ENCODE results near the gene RRBP1. TPM values are rescaled to one million over a fixed set of nuclear protein-coding genes. Genes with fewer than 3 reads are reported as not detected.

Gene RRBP1
- total RNA-seq, 1 experiment from 2014 or later: 75.9 TPM

GRCh38 chr20:17728074-17728473, 46.0 kb upstream of the RRBP1 start:
- Histone ChIP-seq H3K27ac (ENCODE audit: low read depth, low read length, poor library complexity, severe bottlenecking) (no peak overlapping the region), H3K4me3 (ENCODE audit: low read depth, low read length, poor library complexity, severe bottlenecking) (no peak overlapping the region), H3K9me3 (ENCODE audit: low read depth, low read length, poor library complexity, severe bottlenecking) (no peaks in the 10 kb centered on the region), H3K27me3 (replicated peaks; ENCODE audit: insufficient read depth, low read depth, low read length, poor library complexity) (no peaks in the 10 kb centered on the region), H3K4me1 (ENCODE audit: insufficient read depth, low read length, poor library complexity, severe bottlenecking) (no peaks in the 10 kb centered on the region), H3K36me3 (ENCODE audit: insufficient read depth, low read length, poor library complexity, severe bottlenecking) (no peaks in the 10 kb centered on the region)
- ChIA-PET POLR2A (ENCODE audit: low non-redundant PET) (no interaction called here), CTCF (no interaction called here)
- TF ChIP-seq, protein P1, sequence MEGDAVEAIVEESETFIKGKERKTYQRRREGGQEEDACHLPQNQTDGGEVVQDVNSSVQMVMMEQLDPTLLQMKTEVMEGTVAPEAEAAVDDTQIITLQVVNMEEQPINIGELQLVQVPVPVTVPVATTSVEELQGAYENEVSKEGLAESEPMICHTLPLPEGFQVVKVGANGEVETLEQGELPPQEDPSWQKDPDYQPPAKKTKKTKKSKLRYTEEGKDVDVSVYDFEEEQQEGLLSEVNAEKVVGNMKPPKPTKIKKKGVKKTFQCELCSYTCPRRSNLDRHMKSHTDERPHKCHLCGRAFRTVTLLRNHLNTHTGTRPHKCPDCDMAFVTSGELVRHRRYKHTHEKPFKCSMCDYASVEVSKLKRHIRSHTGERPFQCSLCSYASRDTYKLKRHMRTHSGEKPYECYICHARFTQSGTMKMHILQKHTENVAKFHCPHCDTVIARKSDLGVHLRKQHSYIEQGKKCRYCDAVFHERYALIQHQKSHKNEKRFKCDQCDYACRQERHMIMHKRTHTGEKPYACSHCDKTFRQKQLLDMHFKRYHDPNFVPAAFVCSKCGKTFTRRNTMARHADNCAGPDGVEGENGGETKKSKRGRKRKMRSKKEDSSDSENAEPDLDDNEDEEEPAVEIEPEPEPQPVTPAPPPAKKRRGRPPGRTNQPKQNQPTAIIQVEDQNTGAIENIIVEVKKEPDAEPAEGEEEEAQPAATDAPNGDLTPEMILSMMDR (conservative IDR thresholded peaks at IDR 0.05; ENCODE audit: low read depth, low read length): no peak
- TF ChIP-seq EZH2 (IDR thresholded peaks at IDR 0.05; ENCODE audit: borderline replicate concordance, low read depth, low read length, poor library complexity, severe bottlenecking): no peak
- no peak for DNase-seq (ENCODE audit: low spot score)
- intact Hi-C loops (cut with micrococcal nuclease; ENCODE audit: unreplicated experiment): no loop called here
- no TSS peak for BruUV-seq (replicated peaks)

GRCh38 chr20:17727351-17727750, 45.3 kb upstream of the RRBP1 start:
- CTCF ChIA-PET: no interaction called here
- BruUV-seq (replicated peaks): no TSS peak

GRCh38 chr20:17726902-17727301, 44.9 kb upstream of the RRBP1 start:
- ChIA-PET POLR2A (ENCODE audit: low non-redundant PET) (no interaction called here), CTCF (no interaction called here)
- H3K27ac ChIP-seq (ENCODE audit: low read depth, low read length, poor library complexity, severe bottlenecking): no peak overlapping the region
- no peaks in the 10 kb centered on the region for H3K36me3 ChIP-seq (ENCODE audit: insufficient read depth, low read length, poor library complexity, severe bottlenecking)
- no peak for TF ChIP-seq EZH2 (IDR thresholded peaks at IDR 0.05; ENCODE audit: borderline replicate concordance, low read depth, low read length, poor library complexity, severe bottlenecking)
- TF ChIP-seq, protein P1 (conservative IDR thresholded peaks at IDR 0.05; ENCODE audit: low read depth, low read length): no peak
- H3K27me3 ChIP-seq (replicated peaks; ENCODE audit: insufficient read depth, low read depth, low read length, poor library complexity): no peaks in the 10 kb centered on the region
- BruUV-seq (replicated peaks): no TSS peak
- intact Hi-C loops (cut with micrococcal nuclease; ENCODE audit: unreplicated experiment): no loop called here
- H3K4me1 ChIP-seq (ENCODE audit: insufficient read depth, low read length, poor library complexity, severe bottlenecking): no peaks in the 10 kb centered on the region
- no peaks in the 10 kb centered on the region for H3K9me3 ChIP-seq (ENCODE audit: low read depth, low read length, poor library complexity, severe bottlenecking)
- DNase-seq (ENCODE audit: low spot score): no peak
- no peak overlapping the region for H3K4me3 ChIP-seq (ENCODE audit: low read depth, low read length, poor library complexity, severe bottlenecking)

More at GRCh38 chr20:17727351-17727750, 45.3 kb upstream of the RRBP1 start:
- H3K27me3 ChIP-seq (replicated peaks; ENCODE audit: insufficient read depth, low read depth, low read length, poor library complexity): no peaks in the 10 kb centered on the region
- H3K36me3 ChIP-seq (ENCODE audit: insufficient read depth, low read length, poor library complexity, severe bottlenecking): no peaks in the 10 kb centered on the region
- POLR2A ChIA-PET (ENCODE audit: low non-redundant PET): no interaction called here
- no peak overlapping the region for H3K27ac ChIP-seq (ENCODE audit: low read depth, low read length, poor library complexity, severe bottlenecking)
- no peaks in the 10 kb centered on the region for H3K4me1 ChIP-seq (ENCODE audit: insufficient read depth, low read length, poor library complexity, severe bottlenecking)
- TF ChIP-seq EZH2 (IDR thresholded peaks at IDR 0.05; ENCODE audit: borderline replicate concordance, low read depth, low read length, poor library complexity, severe bottlenecking): no peak
- TF ChIP-seq, protein P1 (conservative IDR thresholded peaks at IDR 0.05; ENCODE audit: low read depth, low read length): no peak
- no peak for DNase-seq (ENCODE audit: low spot score)
- H3K9me3 ChIP-seq (ENCODE audit: low read depth, low read length, poor library complexity, severe bottlenecking): no peaks in the 10 kb centered on the region
- intact Hi-C loops (cut with micrococcal nuclease; ENCODE audit: unreplicated experiment): no loop called here
- no peak overlapping the region for H3K4me3 ChIP-seq (ENCODE audit: low read depth, low read length, poor library complexity, severe bottlenecking)
